Ectodermal cell (in vitro differentiated cells): ENCODE measurements around the gene VIPR1.

Experiments
- H3K27ac ChIP-seq: 2 replicates; pipeline ENCODE4 v1.7.0; 2013; ENCODE audit warnings: mild to moderate bottlenecking, low read depth, low read length; ENCODE audit not compliant: insufficient read depth, poor library complexity, severe bottlenecking
- H3K27me3 ChIP-seq: 2 replicates; pipeline ENCODE4 v1.7.0; 2013; ENCODE audit warnings: mild to moderate bottlenecking, low read length; ENCODE audit not compliant: insufficient read depth, control insufficient read depth, poor library complexity, severe bottlenecking
- H3K36me3 ChIP-seq: one replicate; pipeline ENCODE4 v1.7.0; 2013; ENCODE audit warnings: low read length; ENCODE audit not compliant: control insufficient read depth, insufficient read depth
- H3K4me1 ChIP-seq: one replicate; pipeline ENCODE4 v1.7.0; 2013; ENCODE audit warnings: low read length; ENCODE audit not compliant: control insufficient read depth, insufficient read depth
- H3K4me3 ChIP-seq: 2 replicates; pipeline ENCODE4 v1.7.0; 2013; ENCODE audit warnings: low read depth, low read length, control low read depth; ENCODE audit not compliant: insufficient read depth
- H3K9me3 ChIP-seq: 2 replicates; pipeline ENCODE4 v1.7.0; 2013; ENCODE audit warnings: mild to moderate bottlenecking, low read length, moderate library complexity; ENCODE audit not compliant: control insufficient read depth
- WGBS, 2 experiments: methylation state at CpG; one replicate each; pipeline ENCODE4 v1.1.7; 2013; ENCODE audit warnings: missing lambda C conversion rate in 2 of 2; 5-methylcytosine and 5-hydroxymethylcytosine counted together

Gene VIPR1

DNA sequence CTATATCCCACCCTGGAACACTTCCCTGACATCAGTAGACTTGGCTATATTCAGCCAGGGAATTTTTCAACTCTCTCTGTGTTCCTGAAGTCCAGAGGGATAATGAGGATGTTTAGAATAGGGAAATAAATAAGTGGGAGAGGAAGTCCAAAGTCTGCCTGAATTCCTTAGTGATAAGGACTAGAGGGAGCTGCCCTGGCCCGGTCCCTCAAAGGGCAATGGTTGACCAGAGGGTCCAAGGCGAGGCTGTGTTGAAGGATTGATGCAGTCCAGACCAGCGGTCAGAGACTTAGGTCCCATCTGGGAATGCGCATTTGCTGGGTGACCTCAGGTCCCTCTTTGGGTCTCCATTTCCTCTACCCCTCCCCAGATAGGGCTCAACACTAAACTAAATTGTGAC lies 7.9 kb downstream of the VIPR1 start:
- Histone ChIP-seq H3K4me3 (no peak overlapping the region), H3K27ac (no peak overlapping the region), H3K36me3 (no peaks in the 10 kb centered on the region), H3K4me1 (no peaks in the 10 kb centered on the region), H3K9me3 (no peaks in the 10 kb centered on the region), H3K27me3 (no peaks in the 10 kb centered on the region)
- WGBS, 2 experiments, result 92 to 97% methylated on average over 4 of the region's 4 CpGs

- 96% methylated on average over 1 of the region's 1 CpG for WGBS, 2 experiments
- Histone ChIP-seq H3K27ac (no peak overlapping the region), H3K36me3 (no peaks in the 10 kb centered on the region), H3K27me3 (no peaks in the 10 kb centered on the region), H3K4me3 (no peak overlapping the region), H3K9me3 (no peaks in the 10 kb centered on the region), H3K4me1 (no peaks in the 10 kb centered on the region)
These were observed 8.8 kb downstream of the VIPR1 start for GRCh38 chr3:42511201-42511600.

DNA sequence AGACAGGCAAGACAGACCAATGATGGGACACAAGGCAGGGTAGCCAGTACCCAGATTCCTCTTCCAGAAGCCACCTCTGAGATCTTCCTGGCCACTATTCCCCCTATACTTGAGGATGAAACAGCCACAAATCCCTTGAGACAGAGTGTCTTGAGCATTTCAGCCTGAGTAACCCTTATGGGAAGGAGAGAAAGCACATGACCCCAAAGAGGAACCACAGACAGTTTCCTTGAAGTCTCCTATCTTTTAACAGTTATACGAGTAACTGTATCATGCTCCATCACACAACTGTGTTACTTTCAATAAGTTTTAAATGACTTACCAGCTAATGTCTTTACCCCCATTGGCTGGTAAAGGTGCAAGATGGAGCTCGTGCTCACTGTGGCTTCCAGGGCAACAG lies 9.3 kb downstream of the VIPR1 start:
- Histone ChIP-seq H3K4me1 (no peaks in the 10 kb centered on the region), H3K4me3 (no peak overlapping the region), H3K36me3 (no peaks in the 10 kb centered on the region), H3K9me3 (no peaks in the 10 kb centered on the region), H3K27me3 (no peaks in the 10 kb centered on the region), H3K27ac (no peak overlapping the region)
- 93 to 95% methylated on average over 2 of the region's 2 CpGs for WGBS, 2 experiments

DNA sequence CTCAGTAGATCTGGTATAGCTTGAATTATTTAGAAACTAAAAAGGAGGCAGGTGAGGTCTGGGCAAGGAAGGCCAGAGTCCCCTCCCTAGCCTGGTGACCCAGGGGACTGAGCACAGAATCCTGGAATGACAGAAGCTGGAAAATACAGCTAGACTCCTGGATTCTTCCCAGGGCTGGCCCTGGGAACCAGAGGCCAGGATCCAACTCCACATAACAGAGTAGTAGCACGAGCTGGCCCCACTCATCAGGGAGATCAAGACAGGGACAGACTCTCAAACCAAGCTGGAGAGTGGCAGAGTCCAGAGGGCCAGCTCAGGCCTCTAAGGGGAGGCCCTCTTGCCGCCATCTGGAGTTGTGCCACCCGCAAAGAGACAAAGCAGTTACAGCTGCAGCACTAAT lies 10.7 kb downstream of the VIPR1 start:
- Histone ChIP-seq H3K4me1 (no peaks in the 10 kb centered on the region), H3K27ac (no peak overlapping the region), H3K4me3 (no peak overlapping the region), H3K9me3 (no peaks in the 10 kb centered on the region), H3K27me3 (no peaks in the 10 kb centered on the region), H3K36me3 (no peaks in the 10 kb centered on the region)
- 92 to 93% methylated on average over 3 of the region's 3 CpGs for WGBS, 2 experiments

- H3K27me3 ChIP-seq, result no peaks in the 10 kb centered on the region
- no peaks in the 10 kb centered on the region for H3K36me3 ChIP-seq
- no peak overlapping the region for H3K4me3 ChIP-seq
- H3K27ac ChIP-seq, result no peak overlapping the region
- WGBS, 2 experiments, result 94 to 95% methylated on average over 6 of the region's 6 CpGs
- H3K4me1 ChIP-seq, result no peaks in the 10 kb centered on the region
- H3K9me3 ChIP-seq, result no peaks in the 10 kb centered on the region
These were observed 11.1 kb downstream of the VIPR1 start for GRCh38 chr3:42513521-42513920.

DNA sequence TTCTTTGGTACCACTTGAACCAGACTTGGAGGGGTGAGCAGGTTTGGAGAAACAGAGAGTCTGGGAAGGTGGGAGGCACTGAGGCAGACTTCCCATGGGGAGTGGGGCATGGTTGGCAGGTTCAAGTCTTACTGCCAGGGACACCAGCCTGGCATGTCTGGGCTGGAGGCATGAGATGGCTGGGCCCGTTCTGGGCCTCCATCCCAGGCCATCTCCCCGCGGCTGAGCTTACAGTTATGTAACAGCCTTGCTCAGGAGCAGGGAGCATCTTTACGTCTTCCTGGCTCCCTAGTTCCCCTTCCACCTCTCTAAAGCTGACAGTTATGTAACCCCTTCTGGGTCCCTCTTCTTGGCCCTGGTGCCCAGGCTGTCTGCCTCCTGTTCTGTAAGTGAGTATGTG lies 12.4 kb downstream of the VIPR1 start:
- no peaks in the 10 kb centered on the region for H3K27me3 ChIP-seq
- H3K4me1 ChIP-seq, result no peaks in the 10 kb centered on the region
- H3K36me3 ChIP-seq, result no peaks in the 10 kb centered on the region
- H3K27ac ChIP-seq, result no peak overlapping the region
- no peaks in the 10 kb centered on the region for H3K9me3 ChIP-seq
- WGBS, 2 experiments, result 91 to 95% methylated on average over 4 of the region's 4 CpGs
- no peak overlapping the region for H3K4me3 ChIP-seq

DNA sequence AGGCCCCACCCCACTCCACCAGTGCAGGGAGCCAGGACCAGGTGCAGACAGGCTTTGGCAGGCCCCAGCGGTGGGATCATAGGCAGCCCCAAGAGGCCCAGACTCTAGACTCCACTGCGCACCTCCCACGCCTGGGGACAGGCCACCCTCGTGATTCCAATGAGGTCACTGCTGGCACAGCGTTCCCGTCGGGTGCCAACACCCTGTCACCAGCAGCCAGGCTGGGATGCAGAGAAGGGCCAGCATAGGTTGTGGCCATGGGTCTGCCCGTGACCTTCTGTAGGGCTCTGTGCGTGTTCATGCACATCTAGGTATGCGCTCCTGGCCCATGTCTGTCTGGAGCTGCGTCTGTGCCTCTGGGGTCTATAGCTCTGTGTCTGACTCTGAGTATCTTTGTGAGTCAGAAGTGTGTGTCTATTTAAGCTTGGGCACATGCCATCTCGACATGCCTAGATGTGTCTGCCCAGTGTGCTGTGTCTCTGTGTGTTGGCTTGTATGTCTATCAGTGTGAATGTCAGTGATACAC lies 13.0 kb downstream of the VIPR1 start:
- Histone ChIP-seq H3K27ac (no peak overlapping the region), H3K4me3 (no peak overlapping the region), H3K9me3 (no peaks in the 10 kb centered on the region), H3K4me1 (no peaks in the 10 kb centered on the region), H3K36me3 (no peaks in the 10 kb centered on the region), H3K27me3 (no peaks in the 10 kb centered on the region)
- WGBS, 2 experiments, result 94% methylated on average over 12 of the region's 12 CpGs

GRCh38 chr3:42515976-42516375 lies 13.5 kb downstream of the VIPR1 start:
- Histone ChIP-seq H3K4me3 (no peak overlapping the region), H3K36me3 (no peaks in the 10 kb centered on the region), H3K27me3 (no peaks in the 10 kb centered on the region), H3K9me3 (no peaks in the 10 kb centered on the region), H3K4me1 (no peaks in the 10 kb centered on the region), H3K27ac (no peak overlapping the region)
- 89 to 91% methylated on average over 2 of the region's 2 CpGs for WGBS, 2 experiments

DNA sequence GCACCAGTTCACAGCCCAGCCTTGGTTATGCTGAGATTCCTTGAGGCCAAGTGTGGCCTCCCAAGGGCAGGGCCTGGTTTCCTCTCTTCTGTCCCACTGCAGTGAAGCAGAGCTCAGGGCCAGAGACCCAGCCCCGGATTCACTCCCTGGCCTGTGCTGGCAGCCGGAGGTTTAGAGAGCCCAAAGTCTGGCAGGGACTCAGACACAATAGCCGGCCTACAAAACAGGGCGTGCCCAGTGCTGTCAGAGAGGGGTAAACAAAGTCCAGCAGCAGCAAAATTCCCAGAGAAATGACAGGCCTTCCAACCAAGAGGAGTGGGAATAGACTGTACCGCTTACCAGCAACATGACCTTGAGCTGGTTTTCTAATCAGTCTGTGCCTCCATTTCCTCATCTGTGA lies 14.0 kb downstream of the VIPR1 start:
- Histone ChIP-seq H3K27me3 (no peaks in the 10 kb centered on the region), H3K36me3 (no peaks in the 10 kb centered on the region), H3K27ac (no peak overlapping the region), H3K9me3 (no peaks in the 10 kb centered on the region), H3K4me1 (no peaks in the 10 kb centered on the region), H3K4me3 (no peak overlapping the region)
- 92 to 93% methylated on average over 5 of the region's 5 CpGs for WGBS, 2 experiments

DNA sequence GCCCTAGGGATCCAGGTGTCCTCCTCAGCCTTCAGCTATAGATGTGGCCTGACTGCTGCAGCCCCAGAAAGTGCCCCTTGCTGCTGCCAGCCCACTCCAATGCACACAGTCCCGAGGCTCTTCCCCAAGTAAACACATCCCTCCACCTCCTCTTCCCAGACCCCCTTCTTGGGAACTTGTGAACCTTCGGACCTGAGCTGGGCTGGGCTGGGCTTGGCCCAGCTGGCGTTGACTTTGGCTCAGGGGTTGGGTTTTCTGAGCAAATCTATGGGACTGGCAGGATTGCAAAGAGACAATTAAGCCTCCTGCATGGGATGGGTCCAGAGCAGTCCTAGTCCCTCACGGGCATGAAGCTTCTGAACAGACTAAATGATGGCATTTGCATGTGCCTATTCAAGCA lies 14.7 kb downstream of the VIPR1 start:
- 89 to 92% methylated on average over 4 of the region's 4 CpGs for WGBS, 2 experiments
- Histone ChIP-seq H3K27me3 (no peaks in the 10 kb centered on the region), H3K4me3 (no peak overlapping the region)

More for the DNA sequence above, 14.7 kb downstream of the VIPR1 start:
- H3K36me3 ChIP-seq, result no peaks in the 10 kb centered on the region
- no peaks in the 10 kb centered on the region for H3K4me1 ChIP-seq
- no peak overlapping the region for H3K27ac ChIP-seq
- no peaks in the 10 kb centered on the region for H3K9me3 ChIP-seq
